ENCODE results near the gene ALKBH3.

Gene ALKBH3

DNA sequence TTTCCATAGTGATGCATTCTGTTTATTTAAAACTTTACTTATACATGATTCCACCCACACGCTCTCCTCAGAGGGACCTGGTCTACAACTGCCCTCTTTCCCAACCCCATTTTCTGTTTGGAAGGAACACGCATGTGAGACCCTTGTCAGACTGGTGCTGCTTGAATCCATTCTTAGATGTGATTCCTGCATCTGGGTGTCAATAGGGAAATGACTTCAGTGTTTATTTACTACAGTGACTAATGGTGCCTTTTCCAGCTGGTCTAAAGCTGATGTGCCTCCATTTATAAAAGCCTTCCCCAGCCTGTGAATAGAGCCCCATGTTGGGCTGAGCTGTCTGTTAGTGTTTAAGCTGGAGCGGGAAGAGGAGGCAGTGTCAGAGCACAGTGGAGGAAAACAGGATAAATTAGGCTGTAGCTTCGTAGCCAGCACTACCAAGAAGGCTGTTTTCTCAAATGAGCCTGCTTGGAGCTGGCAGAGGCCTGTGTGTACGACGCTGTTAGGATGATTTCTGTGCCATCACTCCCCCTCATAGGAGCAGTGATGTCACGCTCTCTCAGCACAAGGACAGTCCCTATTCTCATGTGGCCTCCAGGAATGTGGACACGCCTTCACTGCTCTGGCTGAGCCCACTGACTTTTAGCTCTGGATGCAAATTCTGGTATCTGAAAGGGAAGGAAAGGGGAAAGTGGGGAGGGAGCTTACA is 42.9 kb downstream of the ALKBH3 start:
- DNase-seq = no peak

GRCh38 chr11:43924112-43924855 is 43.7 kb downstream of the ALKBH3 start:
- no peak for DNase-seq

- no peak for DNase-seq
Observed at GRCh38 chr11:43925063-43925931, 44.7 kb downstream of the ALKBH3 start.

DNA sequence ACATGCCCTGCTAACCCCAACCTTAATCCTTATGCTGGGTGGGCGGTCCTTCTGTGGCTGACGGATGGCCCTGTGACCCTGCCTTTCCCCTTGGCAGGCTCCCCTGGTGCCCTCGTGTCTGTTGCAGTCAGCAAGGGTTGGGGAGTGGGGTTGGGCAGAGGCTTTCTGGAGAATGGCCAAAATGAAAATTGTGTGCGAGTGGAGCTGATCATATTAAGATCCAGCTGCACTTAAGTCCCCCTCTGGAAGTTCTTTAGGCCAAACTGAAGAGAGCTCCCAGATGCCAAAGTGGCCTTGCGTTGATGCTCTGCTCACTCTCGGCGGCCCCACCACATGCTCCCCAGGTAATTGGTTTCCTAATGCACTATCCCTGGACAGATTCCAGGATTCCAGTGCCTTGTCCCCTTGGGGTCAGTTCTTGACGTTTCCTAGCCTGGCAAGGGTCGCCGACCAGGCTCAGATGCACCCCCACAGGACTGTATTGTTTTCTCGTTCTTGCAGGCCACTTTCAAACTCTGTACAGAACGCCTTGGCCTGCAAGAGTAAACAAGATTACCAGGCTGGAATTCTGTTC is 45.4 kb downstream of the ALKBH3 start:
- DNase-seq = no peak

DNA sequence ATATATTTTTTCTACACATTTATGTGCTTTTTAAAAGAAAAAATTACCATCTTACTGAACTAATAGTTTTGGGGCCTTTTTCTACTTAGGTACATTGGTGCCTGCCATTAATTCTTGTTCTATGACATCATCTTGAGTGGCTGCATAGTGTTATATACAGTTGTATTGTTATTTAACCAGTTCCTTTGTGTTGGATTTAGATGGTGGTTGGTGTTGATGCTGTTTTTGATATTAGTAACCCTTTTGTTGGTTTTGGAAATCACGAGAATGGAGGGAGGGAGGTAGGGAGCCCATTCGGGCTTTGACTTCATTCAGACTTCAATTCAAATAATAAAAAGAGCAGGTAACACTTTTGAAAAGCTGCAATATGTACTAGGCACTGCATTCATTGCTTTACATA is 46.4 kb downstream of the ALKBH3 start:
- DNase-seq = no peak

DNA sequence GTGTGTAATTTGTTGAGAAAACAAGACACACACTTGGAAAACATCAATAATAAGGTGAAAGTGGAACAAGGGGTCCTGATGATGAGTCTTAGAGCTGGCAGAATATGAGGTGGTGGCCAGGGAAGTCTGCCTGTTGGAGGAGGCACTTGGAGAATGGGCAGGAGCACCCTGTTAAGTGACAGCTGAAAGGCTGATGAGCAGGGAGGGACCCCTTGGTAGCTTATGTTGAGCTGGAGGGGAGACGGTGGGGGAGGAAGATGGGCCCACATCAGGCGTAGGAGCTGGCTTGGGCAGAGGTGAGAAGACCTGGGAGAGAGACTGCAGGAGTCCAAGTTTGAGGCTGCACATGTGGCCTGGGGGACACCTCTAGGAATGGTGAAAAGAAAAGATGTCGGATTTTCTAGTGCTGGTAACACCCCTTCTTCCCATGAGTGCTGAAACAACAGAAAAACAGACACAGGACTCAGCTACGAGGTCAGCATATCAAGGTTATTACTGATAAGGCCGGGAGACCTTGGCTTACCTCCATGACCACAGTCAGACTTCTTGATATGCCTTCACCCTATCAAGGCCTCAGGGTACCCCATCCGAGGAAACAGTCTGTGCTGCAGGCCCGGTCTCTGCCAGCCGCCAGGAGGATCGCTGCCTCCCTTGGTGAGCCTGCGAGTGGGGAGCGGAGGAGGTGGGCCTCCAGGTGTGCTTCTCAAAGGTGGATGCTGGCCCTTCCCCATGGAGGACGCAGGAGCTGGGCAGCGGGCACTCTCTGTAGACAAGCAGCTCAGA is 47.5 kb downstream of the ALKBH3 start:
- no peak for DNase-seq

GRCh38 chr11:43928721-43929120 is 48.1 kb downstream of the ALKBH3 start:
- no peak for DNase-seq

DNA sequence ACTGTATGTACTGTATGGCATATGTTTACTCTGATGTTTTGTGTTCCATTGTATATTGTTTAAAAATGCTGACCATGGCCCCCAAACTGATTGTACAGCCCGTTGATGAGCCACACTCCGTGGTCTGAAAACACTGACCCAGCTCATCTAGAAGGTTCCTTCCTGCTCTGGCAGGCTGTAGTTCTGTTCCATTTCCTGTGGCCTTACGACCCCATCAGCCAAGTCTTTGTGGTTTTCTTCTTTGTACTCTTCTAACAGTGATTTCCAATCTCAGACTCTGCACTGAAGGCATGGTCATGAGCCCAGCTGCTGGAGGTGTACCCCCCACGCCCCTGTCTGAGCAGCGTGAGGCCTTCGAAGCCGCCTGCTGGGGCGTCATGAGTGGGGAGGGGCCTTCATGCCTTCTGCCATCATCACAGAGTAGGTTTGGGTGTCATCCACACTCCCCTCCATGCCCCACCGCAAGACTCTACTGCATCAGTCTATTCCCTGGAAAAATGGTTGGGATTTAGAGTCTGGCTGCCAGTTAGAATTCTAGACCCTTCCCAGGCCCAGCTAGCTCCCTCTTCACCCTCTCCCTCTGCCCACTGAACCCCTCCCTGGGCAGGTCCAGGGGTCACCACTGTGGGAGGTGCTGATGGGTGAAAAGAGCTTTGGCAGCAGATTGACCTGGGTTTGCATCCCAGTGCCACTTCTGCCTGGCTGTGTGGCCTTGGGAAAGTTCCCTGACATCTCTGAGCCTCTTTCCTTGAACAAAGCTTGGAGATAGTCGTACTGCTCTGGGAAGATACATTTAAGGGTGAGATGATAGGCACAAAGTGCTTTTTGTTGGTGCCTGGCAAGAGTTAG is 50.5 kb downstream of the ALKBH3 start:
- DNase-seq = peak; percentile 28

DNA sequence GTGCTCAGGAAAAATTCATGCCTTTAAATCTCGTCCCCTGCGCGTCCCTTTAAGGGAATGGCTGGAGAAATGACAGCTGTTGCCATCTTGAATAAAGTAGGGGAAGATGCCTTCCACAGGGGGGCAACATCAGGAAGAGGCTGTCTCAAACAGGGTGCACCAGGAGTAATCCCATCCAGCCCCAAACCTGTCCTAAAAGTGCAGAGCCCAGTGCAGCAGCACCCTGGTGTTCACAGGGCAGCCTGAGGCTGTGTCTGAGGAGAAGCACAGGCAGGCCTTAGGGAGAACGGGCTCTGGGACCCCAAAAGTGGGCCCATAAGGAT is 51.0 kb downstream of the ALKBH3 start:
- no peak for DNase-seq

- DNase-seq = no peak
Observed at GRCh38 chr11:43933226-43933607, 52.6 kb downstream of the ALKBH3 start.

- no peak for DNase-seq
Observed at GRCh38 chr11:43933608-43934551, 53.2 kb downstream of the ALKBH3 start.

DNA sequence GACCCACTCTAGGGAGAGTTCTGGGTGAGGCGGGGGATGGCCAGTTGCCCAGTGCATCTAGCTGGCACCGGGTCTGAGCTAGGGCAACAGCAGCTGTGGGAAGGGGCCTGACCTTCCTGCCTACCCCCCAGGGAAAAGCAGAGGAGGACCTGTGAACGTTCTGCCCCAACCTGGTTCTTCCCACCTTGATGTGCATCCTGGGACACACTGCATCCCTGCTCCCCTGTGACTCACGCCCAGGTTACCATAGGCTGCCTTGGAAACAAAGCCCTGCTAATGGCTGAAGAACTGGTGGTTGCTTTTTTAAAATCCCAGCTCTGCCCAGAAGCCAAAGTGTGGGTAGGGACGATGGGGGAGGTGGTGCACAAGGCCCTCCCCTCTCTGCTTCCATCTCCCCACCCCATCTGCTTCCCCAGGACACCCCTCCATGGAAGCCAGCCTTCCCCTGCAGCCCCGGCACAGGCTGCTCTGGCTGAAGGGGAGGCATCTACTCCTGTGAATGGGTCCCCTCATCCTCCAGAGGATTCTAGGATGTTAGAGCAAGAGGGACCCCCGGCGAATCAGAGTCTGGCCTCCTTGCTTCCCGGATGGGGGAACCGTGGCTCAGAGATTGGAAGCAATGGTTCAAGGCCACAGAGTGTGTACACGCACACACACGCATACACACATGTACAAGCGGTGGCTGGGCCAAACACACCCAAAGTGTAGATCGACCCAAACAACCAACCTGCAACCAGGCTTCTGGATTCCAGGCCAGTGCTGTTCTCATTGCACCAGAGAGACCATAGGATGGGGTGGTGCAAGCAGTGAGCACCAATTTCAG is 54.2 kb downstream of the ALKBH3 start:
- no peak for DNase-seq

- no peak for DNase-seq
Observed at GRCh38 chr11:43935424-43935979, 54.9 kb downstream of the ALKBH3 start.

DNA sequence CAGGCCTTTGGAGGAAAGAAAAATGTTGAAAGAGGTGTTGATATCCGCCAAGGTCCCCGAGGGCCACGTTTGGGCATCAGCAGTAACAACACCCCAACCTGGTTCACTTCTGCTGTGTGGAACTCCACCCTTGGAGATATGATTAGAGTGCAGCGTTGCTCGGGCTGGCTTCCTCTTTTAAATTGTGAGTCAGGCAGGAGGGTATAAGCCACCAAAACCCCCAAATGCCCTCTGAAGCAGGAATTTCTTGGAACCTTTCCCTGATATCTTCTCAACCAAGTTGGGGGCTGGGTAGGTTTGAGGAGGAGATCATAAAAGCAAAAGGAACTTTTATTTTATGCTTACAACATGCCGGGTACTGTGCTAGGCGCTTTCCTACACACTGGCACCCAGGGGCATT is 55.4 kb downstream of the ALKBH3 start:
- peak; percentile 64 for DNase-seq

GRCh38 chr11:43937434-43938411 is 57.1 kb downstream of the ALKBH3 start:
- DNase-seq = peak; percentile 82

DNA sequence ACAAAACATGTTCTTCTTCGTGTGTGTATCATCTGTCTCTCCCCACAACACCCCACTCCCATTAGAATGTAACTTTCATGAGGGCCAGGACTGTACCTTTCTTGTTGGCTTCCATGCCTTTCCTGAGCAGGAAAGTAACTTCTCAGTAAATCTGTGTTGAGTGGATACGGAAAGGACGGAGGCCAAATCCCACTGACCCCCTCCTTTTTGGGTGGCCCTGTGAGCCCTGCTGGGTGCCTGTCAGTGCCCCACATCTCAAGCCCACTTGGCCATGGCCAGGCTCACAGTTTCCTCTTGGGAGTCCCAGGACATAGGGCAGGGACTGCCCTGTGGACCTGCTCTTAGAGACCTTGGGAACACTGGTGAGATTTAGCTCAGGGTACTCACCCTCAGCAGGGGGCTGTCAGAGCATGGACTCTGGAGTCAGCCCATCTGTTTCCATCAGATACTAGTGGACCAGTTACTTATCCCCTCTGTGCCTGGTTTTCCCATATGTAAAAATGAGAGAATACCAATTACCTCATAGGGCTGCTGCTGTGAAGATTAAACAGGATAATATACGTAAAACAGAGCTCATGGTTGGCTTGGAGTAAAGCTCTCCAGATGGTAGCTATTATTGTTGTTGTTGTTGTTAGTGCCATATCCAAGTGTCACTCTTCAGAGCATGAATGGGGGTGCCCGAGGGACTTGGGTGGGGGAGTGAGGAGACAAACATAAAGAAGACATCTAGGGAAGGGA is 60.8 kb downstream of the ALKBH3 start:
- no peak for DNase-seq

All from NCI-H226 (cell line).